DLD1 (cell line): Measurements from ENCODE around the gene PRKAR2A.
"Not testable (repeated sequence)": the region's sequence is repeated elsewhere in the genome, so short reads cannot be mapped to it uniquely, and the experiment has no call there.

Experiments used
- in situ Hi-C: cut with HindIII; loops from 2 replicates; pipeline ENCODE4 v1.10.0; 2017; ENCODE audit warnings: low sequenced_read_pairs

Gene PRKAR2A

DNA sequence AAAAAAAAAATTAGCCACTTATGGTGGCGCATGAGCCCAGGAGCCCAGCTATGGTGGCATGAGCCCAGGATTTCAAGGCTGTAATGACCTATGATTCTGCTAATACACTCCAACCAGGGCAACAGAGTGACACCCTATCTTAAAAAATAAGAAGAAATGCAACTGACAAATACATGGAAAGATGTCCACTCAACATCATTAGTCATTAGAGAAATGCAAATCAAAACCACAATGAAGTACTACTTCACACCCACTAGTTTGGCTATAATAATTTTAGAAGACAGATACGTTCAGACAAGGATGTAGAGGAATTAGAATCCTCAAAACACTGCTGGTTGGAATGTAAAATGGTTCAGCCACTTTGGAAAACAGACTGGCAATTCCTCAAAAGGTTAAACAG lies 10.5 kb downstream of the PRKAR2A start:
- in situ Hi-C loops = no loop called here

DNA sequence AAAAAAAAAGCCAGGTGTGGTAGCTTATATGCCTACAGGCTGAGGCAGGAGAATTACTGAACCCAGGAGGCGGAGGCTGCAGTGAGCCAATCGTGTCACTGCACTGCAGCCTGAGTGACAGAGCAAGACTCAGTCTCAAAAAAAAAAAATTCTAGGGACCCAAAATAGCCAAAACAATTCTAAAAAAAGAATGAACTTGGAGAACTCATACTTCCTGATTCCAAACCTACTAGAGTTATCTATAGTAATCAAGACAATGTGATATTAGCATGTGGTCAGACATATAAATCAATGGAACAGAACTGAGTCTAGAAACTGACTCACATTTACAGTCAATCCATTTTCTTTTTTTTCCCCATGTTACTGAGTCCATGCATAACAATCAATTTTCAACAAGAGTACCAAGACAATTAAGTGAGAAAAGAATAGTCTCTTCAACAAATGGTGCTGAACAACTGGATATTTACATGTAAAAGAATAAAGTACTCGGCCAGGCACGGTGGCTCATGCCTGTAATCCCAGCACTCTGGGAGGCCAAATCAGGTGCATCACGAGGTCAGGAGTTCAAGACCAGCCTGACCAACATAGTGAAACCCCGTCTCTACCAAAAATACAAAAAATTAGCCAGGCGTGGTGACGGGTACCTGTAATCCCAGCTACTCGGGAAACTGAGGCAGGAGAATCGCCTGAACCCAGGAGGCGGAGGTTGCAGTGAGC lies 11.9 kb downstream of the PRKAR2A start:
- in situ Hi-C loops = no loop called here

DNA sequence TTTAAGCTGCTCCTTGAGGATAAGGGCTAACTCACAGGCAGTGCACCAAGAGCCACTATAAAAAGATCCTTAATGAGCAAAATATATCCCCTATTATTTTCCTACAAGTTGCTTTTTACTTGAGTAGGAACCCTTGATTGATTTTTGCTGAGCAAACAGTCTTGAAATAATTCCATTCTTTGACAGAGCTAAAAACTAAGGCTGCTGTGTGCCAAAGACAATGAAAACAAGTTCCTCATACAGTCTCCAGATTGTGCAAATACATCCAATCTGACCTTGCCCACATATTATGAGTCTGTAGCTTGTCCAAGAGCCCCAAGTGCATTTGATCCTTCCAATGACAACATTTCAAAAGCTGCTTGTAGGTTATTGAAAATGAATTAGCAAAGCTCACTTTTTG lies 15.0 kb downstream of the PRKAR2A start:
- in situ Hi-C loops = no loop called here

DNA sequence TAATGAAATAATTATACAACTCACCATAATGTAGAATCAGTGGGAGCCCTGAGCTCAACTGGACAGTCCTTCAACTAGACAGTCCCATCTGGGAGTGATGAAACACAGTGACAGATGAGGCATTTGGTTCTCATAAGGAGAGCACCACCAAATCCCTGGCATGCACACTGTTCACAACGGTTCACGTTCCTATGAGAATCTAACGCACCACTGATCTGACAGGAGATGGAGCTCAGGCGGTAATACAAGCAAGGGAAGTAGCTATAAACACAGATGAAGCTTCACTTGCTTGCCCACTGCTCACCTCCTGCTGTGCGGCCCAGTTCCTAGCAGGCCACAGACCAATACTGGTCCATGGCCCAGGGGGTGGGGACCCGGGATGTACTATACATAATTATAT lies 17.0 kb downstream of the PRKAR2A start:
- in situ Hi-C loops = no loop called here

DNA sequence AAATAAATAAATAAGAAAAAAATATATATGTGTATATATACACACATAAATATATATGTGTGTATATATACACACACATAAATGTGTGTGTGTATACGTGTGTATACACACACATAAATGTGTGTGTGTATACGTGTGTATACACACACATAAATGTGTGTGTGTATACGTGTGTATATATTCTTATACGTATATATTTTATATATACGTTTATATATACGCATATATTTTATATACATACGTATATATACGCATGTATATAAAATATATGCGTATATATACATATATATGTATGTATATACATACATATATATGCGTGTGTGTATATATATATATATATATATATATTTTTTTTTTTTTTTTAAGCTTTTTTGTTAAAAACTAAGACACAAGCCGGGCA lies 18.1 kb downstream of the PRKAR2A start:
- in situ Hi-C loops = not testable (repeated sequence)

DNA sequence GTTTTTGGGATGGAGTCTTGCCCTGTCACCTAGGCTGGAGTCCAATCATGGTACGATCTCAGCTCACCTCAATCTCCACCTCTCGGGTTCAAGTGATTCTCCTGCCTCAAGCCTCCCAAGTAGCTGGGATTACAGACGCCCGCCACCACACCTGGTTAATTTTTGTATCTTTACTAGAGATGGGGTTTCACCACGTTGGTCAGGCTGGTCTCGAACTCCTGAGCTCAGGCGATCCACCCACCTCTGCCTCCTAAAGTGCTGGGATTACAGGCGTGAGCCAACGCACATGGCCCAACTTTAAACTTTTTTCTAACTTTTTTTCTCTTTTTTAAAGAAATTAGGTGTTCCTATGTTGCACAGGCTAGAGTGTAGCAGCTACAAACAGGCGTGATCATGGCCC lies 19.8 kb downstream of the PRKAR2A start:
- in situ Hi-C loops = not testable (repeated sequence)

DNA sequence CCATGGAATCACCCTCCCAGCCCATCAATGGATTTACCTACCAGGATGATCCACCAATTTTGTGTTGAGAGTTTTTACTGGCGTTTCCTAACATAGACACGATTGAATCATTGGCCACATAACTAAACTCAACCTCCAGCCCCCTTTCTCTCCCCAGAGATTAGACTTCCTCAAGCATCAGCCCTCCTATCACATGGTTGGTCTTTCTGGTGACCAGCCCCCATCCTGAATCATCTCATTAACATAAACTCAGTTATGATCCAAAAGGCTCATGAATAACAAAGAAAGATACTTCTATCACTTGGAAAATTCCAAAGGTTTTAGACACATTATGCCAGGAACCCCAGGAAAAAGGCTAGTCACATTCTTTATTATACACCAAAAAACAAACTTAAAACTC lies 21.2 kb downstream of the PRKAR2A start:
- in situ Hi-C loops = no loop called here

DNA sequence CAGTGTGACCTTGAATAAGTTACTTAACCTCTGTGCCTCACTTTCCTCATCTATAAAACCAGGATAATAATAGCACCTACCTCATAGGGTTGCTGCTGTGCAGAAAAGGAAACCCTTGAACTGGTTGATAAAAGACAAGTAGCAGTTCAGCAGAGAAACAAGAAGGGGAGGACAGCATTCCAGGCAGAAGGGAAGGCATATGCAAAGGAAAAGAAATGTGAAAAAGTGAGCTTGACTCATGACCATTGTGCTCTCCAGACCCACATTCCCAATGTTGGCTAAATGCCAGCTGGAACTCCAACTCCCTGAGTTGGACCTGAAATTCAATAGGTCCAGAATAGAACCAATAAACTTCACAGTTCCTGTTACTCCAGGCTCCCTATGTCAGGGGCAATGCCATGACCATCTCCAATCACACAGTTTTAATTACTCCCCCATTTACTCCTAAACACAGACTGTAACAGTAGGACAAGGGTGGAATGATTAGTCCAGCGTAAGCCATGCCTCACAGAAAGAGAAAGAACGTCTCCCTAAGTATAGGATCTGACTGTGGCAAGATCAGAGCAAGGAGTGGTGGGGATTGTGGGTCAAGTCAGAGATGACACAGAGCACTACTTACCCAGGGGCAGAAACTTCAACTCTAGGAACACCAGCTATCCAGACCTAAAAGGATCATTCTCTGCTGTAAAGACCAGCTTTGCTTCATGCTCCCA lies 26.9 kb downstream of the PRKAR2A start:
- in situ Hi-C loops = no loop called here

DNA sequence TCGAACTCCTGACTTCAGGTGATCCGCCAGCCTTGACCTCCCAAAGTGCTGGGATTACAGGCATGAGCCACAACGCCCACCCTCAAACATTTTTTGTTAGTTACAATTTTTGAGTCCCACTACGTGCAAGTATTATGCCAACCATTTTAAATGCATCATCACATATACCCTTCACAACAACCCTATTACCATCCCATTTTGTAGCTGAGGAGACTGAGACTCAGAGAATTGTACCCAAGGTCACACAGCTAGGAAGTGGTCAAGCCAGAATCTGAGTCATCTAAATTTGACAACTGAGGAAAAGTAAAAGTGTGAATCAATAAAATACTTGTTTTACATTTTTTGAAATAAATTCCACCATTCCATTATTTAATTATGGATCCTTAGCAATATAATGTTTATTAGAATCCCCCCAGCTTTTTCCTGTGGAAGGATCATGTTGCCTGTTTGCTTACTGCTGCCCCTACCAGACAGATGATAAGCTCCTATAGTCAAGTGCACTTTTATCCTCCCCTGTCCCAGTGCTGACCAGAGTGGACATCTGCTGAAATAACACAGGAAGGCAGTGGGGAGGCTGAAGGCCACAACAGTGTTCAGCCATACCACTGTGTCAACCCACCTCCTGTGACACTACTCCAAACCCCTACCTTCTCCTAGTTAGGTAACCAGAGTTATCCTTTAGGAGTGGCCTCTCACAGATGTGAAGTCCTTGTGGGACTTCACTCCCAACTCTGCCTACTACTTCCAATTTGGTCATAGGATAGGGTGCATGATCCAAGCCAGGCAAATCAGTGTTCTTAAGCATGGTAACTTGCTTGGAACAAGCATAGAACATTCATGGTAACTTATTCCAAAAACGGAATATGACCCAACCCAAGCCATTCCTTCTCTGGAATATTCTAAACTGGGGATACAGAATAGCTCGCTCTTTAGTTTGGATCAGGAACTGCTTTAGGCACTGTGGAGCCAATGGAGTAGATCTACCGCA lies 28.1 kb downstream of the PRKAR2A start:
- in situ Hi-C loops = no loop called here

DNA sequence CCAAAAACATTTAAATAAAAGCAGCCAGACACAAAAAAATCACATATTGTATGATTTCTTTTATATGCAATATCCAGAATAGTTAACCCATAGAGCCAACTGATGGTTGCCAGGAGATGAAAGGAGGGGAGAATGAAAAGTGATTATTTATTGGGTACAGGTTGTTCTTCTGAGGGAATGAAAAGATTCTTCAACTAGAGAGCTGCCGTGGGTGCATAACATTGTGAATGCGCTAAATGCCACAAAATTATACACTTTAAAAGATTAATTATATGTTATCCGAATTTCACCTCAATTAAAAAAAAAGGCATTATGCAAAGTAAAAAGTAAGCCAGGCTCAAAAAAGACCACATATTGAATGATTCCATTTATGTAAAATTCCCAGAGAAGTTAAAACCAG lies 36.1 kb downstream of the PRKAR2A start:
- in situ Hi-C loops = no loop called here

DNA sequence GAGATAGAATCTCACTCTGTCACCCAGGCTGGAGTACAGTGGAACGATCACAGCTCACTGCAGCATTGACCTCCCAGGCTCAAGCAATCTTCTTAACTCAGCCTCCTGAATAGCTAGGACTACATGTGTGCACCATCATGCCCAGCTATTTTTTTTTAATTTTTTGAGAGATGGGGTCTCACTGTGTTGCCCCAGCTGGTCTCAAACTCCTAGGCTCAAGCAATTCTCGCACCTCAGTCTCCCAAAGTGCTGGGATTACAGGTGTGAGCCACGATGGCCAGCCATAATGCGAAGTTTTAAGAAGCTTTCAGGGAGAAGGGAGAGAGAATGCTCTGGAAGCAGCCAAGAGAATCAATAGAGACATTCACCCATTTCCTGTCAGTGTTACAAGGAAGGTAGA lies 42.7 kb downstream of the PRKAR2A start:
- in situ Hi-C loops = no loop called here

DNA sequence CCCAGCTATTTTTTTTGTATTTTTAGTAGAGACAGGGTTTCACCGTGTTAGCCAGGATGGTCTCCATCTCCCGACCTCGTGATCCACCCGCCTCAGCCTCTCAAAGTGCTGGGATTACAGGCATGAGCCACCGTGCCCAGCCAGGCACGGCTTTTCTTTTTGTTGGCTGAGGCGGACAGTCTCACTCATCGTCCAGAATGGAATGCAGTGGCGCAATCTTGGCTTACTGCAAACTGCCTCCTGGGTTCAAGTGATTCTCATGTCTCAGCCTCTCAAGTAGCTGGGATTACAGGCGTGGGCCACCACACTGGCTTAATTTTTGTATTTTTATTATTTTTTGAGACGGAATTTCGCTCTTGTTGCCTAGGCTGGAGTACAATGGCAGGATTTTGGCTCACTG lies 46.8 kb downstream of the PRKAR2A start:
- in situ Hi-C loops = not testable (repeated sequence)

DNA sequence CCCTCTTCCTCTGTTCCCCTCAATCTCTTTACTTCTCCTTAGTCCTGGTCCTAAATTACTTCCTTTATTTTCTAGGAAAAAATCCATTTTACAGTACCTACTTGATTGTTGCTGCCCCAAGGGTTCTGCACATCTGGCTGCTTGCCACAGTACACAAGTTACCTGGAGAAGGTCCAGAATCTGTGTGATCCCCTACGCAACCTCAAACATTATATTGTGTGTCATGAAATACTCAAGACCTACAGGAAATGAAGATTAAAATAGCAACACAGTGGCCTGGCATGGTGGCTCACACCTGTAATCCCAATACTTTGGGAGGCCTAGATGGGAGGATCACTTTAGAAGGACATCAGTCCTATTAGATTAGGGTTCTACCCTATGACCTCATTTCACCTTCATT lies 48.7 kb downstream of the PRKAR2A start:
- in situ Hi-C loops = no loop called here

DNA sequence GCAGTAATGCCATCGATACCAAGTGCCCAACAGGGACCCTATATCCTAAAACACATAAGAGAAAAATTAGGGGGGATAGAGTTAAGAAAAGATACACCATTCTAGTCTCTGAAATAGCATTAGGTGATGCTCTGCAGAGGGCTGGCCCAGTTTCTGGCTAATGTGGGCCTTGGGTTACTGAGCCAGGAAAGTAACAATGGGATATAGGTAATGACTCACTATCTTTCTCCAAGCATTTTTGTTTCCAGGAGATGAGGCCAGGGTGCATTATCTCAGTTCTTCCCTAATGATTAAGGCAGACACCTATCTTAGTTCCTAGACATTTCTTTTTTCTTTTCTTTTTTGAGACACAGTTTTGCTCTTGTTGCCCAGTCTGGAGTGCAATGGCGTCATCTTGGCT lies 50.0 kb downstream of the PRKAR2A start:
- in situ Hi-C loops = no loop called here

DNA sequence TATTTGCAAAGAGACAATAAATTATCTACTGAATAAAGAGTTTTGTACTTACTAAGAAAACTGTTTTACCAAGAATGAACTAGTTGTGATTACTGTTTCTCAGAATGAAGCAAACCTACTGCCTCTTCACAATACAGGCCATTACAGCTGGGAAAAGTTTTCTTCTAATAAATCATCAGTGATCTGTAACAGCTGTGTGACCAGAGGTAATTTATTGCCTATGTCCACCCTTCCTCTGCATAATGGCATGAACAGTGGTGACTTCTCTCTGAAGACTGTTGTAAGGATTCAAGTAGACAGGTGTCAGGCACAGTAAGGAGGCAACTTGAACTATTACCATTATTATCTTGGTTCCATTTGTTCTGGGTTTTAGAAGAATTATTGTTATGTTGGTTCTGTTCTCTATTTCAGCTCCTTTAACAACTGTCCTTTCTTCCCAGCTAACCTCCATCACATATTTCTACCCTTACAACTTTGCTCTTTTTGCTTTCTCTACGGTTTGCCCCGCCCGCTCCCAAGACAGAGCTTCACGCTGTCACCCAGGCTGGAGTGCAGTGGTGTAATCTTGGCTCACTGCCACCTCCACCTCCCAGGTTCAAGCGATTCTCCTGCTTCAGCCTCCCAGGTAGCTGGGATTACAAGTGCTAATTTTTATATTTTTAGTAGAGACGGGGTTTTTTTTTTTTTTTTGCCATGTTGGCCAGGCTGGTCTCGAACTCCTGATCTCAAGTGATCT lies 51.5 kb downstream of the PRKAR2A start:
- in situ Hi-C loops = no loop called here

DNA sequence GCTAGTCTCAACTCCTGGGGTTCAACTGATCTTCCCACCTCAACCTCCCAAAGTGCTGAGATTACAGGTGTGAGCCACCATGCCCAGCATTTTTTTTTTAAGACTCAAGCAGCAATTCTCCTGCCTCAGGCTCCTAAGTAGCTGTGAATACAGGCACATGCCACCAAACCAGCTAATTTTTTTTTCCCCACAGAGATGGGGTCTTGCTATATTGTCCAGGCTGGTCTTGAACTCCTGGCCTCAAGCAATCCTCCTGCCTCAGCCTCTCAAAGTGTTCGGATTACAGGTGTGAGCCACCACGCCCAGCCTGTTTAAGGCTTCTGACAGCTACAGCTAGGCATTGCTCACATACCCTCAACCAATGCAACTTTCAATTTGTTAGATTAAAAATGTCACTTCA lies 54.2 kb downstream of the PRKAR2A start:
- in situ Hi-C loops = not testable (repeated sequence)

DNA sequence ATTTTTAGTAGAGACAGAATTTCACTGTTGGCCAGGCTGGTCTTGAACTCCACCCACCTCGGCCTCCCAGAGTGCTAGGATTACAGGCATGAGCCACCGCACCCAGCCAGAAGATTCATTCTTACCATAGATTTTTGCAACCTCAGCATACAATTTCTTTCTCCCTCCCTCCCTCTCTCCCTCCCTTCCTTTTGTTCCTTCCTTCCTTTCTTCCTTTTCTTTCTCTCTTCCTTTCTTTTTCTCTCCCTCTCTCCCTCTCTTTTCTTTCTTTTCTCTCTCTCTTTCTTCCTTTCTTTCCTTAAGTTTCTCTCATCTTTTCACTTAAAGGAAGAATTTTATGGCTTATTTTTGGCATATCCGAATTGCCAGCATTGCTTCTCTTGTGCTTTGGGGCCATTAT lies 58.0 kb downstream of the PRKAR2A start:
- in situ Hi-C loops = no loop called here

DNA sequence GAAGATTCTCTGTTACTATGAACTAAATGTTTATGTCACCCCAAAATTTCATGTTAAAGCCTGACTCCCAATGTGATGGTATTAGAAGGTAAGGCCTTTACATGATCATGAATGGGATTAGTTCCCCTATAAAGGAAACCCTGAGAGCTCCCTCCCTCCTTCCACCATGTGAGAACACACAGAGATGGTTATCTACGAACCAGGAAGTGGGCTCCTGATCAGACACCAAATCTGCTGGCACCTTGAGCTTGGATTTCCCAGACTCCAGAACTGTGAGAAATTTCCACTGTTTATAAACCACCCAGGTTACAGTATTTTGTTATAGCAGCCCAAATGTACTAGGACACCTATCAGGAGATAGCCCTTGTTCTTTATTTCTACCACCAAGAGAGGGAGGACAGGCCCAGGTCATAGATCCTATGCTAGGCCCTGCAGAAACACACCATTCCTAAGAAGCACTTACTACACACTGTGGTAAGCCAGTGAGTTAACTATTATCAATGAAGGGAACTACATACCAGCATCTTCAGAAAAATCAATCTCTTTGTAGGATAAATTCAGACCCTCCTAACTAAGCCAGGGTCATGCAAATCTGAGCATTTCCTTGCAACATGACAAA lies 59.0 kb downstream of the PRKAR2A start:
- in situ Hi-C loops = no loop called here

DNA sequence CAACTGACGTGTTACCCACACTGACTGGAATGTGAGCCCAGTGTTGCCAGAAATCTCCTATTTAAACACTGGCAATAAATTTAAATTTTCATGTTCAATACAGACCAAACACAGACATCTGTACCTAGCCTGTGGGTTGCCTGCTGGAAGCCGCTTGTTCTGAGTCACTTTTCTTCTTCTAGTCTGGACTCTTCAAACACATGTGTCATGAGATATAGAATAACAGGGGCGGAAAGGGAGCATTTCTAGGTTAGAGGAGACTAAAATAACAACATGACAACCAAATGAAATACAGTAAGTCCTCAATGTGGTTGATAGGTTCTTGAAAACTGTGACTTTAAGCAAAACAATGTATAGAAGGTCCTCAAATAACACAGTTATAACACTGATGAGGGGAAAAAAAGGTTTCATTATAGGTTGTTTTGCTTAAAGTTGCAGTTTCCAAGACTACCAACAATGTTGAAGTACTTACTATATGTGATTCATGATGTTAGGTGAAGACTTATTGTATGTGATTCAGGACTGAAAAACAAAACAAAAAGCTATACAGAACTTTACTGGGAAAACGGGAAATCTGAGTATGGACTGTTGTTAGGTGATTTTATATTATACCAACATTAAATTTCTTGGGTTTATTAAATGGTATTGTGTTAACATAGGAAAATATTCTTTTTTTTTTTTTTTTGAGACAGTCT lies 63.1 kb downstream of the PRKAR2A start:
- in situ Hi-C loops = no loop called here

DNA sequence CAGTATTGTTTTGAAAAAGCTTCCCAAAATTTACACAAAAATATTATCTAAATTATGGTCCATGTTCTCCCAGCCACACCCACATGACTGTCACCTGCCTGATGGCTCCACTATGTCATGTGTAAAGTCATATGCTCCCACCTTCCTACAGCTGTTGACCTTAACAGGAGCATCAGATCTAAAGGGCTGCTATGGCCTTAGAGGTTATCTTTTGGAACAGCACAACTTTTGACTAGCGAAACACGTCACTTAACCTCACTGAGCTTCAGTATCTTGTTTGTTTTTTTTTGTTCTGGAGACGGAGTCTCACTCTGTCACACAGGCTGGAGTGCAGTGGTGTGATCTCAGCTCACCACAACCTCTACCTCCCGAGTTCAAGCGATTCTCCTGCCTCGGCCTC lies 64.4 kb downstream of the PRKAR2A start:
- in situ Hi-C loops = no loop called here
